HEK293 (cell line): ENCODE results near the gene TPM2.

Source experiments
- CTCF ChIA-PET: fragments of 350-600 bp; formaldehyde crosslinking; extraction: SDS; loops from one replicate; lab custom pipeline; 2021; ENCODE audit warnings: antibody characterized with exemption; lab: Yijun Ruan, JAX
- POLR2A ChIA-PET: fragments of 300-600 bp; formaldehyde crosslinking; extraction: SDS; loops from one replicate; lab custom pipeline; 2020; ENCODE audit warnings: antibody characterized with exemption, inconsistent platforms; lab: Yijun Ruan, JAX
- H3K27ac ChIP-seq: fragments of 200-500 bp; sonication (Bioruptor generic); 2 replicates; pipeline ENCODE4 v1.5.1; 2014; ENCODE audit warnings: low read depth, low read length, control low read depth, inconsistent platforms; ENCODE audit errors: extremely low read depth
- H3K36me3 ChIP-seq, 2 experiments: fragments of 200-500 bp in 1 of 2; sonication (Bioruptor generic) in 1 of 2; 1 replicate in 1 of 2; 2 replicates in 1 of 2; pipeline ENCODE4 v1.5.1; 2014 to 2017; ENCODE audit warnings: inconsistent platforms in 2 of 2, low read length in 2 of 2; ENCODE audit not compliant: control insufficient read depth in 2 of 2, insufficient read depth in 1 of 2
- H3K4me1 ChIP-seq: fragments of 200-500 bp; sonication (Bioruptor generic); 2 replicates; pipeline ENCODE4 v1.5.1; 2014; ENCODE audit warnings: mild to moderate bottlenecking, low read length, inconsistent platforms; ENCODE audit not compliant: control insufficient read depth, insufficient read depth
- H3K4me3 ChIP-seq: 2 replicates; pipeline ENCODE4 v1.5.1; 2011; ENCODE audit warnings: low read depth, mild to moderate bottlenecking, control low read depth, low read length, moderate library complexity
- H3K9me3 ChIP-seq: fragments of 200-500 bp; sonication (Bioruptor generic); 2 replicates; pipeline ENCODE4 v1.5.1; 2014; ENCODE audit warnings: low read depth, low read length, inconsistent platforms; ENCODE audit not compliant: control insufficient read depth, insufficient read depth
- GLI4 ChIP-seq: fragments of 450-650 bp; formaldehyde crosslinking; IDR thresholded peaks from 2 replicates; pipeline ENCODE4 v1.5.1; 2016; ENCODE audit warnings: missing biosample characterization, missing genetic modification characterization
- GLIS1 ChIP-seq: fragments of 450-650 bp; formaldehyde crosslinking; IDR thresholded peaks from 2 replicates; pipeline ENCODE4 v1.5.1; 2016; ENCODE audit warnings: missing biosample characterization, missing genetic modification characterization
- HOXA7 ChIP-seq: sonication (generic); formaldehyde crosslinking; IDR thresholded peaks from 2 replicates; pipeline ENCODE4 v1.8.1; 2022; ENCODE audit warnings: missing genetic modification reagents, borderline replicate concordance
- KLF10 ChIP-seq: fragments of 450-650 bp; IDR thresholded peaks from 2 replicates; pipeline ENCODE4 v1.5.1; 2018; ENCODE audit warnings: missing biosample characterization, mild to moderate bottlenecking, missing genetic modification characterization
- KLF16 ChIP-seq: fragments of 450-650 bp; formaldehyde crosslinking; IDR thresholded peaks from 2 replicates; pipeline ENCODE4 v1.5.1; 2017; ENCODE audit warnings: missing biosample characterization, missing genetic modification characterization
- MYNN ChIP-seq: fragments of 450-650 bp; formaldehyde crosslinking; IDR thresholded peaks from 2 replicates; pipeline ENCODE4 v1.5.1; 2016; ENCODE audit warnings: missing biosample characterization, missing genetic modification characterization, borderline replicate concordance
- OSR2 ChIP-seq: fragments of 450-650 bp; formaldehyde crosslinking; IDR thresholded peaks from 2 replicates; pipeline ENCODE4 v1.5.1; 2016; ENCODE audit warnings: missing biosample characterization, missing genetic modification characterization
- ZNF202 ChIP-seq: fragments of 450-650 bp; formaldehyde crosslinking; IDR thresholded peaks from 2 replicates; pipeline ENCODE4 v1.5.1; 2016; ENCODE audit warnings: missing biosample characterization, missing genetic modification characterization, borderline replicate concordance
- ZNF214 ChIP-seq: fragments of 450-650 bp; formaldehyde crosslinking; IDR thresholded peaks from 2 replicates; pipeline ENCODE4 v1.5.1; 2017; ENCODE audit warnings: missing biosample characterization, mild to moderate bottlenecking, missing genetic modification characterization, borderline replicate concordance
- ZNF391 ChIP-seq: fragments of 450-650 bp; formaldehyde crosslinking; IDR thresholded peaks from 2 replicates; pipeline ENCODE4 v1.5.1; 2016; ENCODE audit warnings: low read depth, missing biosample characterization, missing genetic modification characterization, borderline replicate concordance
- ZNF404 ChIP-seq: fragments of 450-650 bp; formaldehyde crosslinking; IDR thresholded peaks from 2 replicates; pipeline ENCODE4 v1.5.1; 2017; ENCODE audit warnings: missing biosample characterization, missing genetic modification characterization
- ZNF623 ChIP-seq: fragments of 450-650 bp; formaldehyde crosslinking; IDR thresholded peaks from 2 replicates; pipeline ENCODE4 v1.5.1; 2016; ENCODE audit warnings: missing biosample characterization, missing genetic modification characterization
- ZNF664 ChIP-seq: fragments of 450-650 bp; formaldehyde crosslinking; IDR thresholded peaks from 2 replicates; pipeline ENCODE4 v1.5.1; 2016; ENCODE audit warnings: missing biosample characterization, missing genetic modification characterization
- ZNF677 ChIP-seq: fragments of 450-650 bp; IDR thresholded peaks from 2 replicates; pipeline ENCODE4 v1.5.0; 2018; ENCODE audit warnings: missing biosample characterization, mild to moderate bottlenecking, missing genetic modification characterization, moderate library complexity
- ZSCAN18 ChIP-seq: fragments of 450-650 bp; formaldehyde crosslinking; IDR thresholded peaks from 2 replicates; pipeline ENCODE4 v1.5.1; 2016; ENCODE audit warnings: missing biosample characterization, missing genetic modification characterization
- TF ChIP-seq, protein P1 (sequence below): fragments of 450-650 bp; formaldehyde crosslinking; IDR thresholded peaks from 2 replicates; pipeline ENCODE4 v1.5.1; 2016; ENCODE audit warnings: missing biosample characterization, missing genetic modification characterization
- TF ChIP-seq, protein P2 (sequence below): fragments of 450-650 bp; formaldehyde crosslinking; IDR thresholded peaks from 2 replicates; pipeline ENCODE4 v1.5.1; 2016; ENCODE audit warnings: missing biosample characterization, missing genetic modification characterization
- TF ChIP-seq, protein P3 (sequence below): fragments of 450-650 bp; formaldehyde crosslinking; IDR thresholded peaks from 2 replicates; pipeline ENCODE4 v1.5.1; 2017; ENCODE audit warnings: missing biosample characterization, missing genetic modification characterization
- TF ChIP-seq, protein P4 (sequence below): fragments of 450-650 bp; formaldehyde crosslinking; IDR thresholded peaks from 2 replicates; pipeline ENCODE4 v1.5.1; 2017; ENCODE audit warnings: missing biosample characterization, mild to moderate bottlenecking, missing genetic modification characterization, moderate library complexity

TPM2 gene

DNA sequence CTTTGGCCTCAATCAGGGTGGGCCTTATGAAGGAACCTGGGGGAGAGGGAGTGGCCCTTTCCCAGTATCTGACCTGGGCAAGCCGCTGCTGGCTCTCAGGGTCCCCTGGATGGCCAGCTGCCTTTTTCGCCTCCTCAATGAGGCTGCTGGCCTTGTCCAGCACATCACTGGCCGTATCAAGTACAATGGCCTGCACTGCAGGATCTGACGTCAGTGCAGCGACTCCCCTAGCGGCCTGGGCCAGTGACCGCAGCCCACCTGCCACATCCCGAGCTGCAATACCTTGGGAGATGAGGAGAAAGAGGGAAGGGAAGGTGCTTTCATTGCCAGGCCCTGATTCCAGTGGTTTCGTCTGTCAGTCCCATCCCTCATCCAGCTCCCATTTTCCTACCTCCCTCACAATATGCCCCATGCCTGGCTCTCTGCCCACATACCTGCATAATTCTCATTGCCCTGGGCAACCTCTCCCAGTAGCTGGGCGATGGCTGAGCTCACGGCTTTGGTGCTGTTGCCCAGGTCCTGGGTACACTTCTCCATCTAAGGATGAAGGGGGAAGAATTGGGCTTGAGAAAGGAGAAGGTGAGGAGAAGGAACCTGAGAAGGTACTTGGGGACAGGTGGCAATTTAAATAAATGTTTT is 23.2 kb upstream of the TPM2 start:
- Histone ChIP-seq H3K4me3 (no peak overlapping the region), H3K36me3 (peaks cover 23 to 91% of the 10 kb centered on the region in 2 experiments)
- POLR2A ChIA-PET = interaction anchor here (0.7 to 1.4 kb wide), 6 partner anchors 10 to 636 kb away, joined by 3 to 6 read pairs (median 3); partner anchors contain the start of genes GBA2 and RGP1
- TF ChIP-seq ZSCAN18 (tag by site-specific recombination) = no peak
- TF ChIP-seq ZNF202 (tag by site-specific recombination) = no peak
- TF ChIP-seq KLF10 (tag by site-specific recombination) = no peak
- TF ChIP-seq ZNF214 (tag by site-specific recombination) = no peak
- no peak for TF ChIP-seq ZNF391 (tag by site-specific recombination)
- no peak for TF ChIP-seq ZNF404 (tag by site-specific recombination)
- no peak for TF ChIP-seq OSR2 (tag by site-specific recombination)
- TF ChIP-seq MYNN (tag by site-specific recombination) = no peak
- TF ChIP-seq, protein P1, sequence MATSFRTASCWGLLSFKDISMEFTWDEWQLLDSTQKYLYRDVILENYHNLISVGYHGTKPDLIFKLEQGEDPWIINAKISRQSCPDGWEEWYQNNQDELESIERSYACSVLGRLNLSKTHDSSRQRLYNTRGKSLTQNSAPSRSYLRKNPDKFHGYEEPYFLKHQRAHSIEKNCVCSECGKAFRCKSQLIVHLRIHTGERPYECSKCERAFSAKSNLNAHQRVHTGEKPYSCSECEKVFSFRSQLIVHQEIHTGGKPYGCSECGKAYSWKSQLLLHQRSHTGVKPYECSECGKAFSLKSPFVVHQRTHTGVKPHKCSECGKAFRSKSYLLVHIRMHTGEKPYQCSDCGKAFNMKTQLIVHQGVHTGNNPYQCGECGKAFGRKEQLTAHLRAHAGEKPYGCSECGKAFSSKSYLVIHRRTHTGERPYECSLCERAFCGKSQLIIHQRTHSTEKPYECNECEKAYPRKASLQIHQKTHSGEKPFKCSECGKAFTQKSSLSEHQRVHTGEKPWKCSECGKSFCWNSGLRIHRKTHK (tag by site-specific recombination) = no peak
- TF ChIP-seq HOXA7 (CRISPR knock-in tag) = no peak
- no peak for TF ChIP-seq KLF16 (tag by site-specific recombination)
- TF ChIP-seq, protein P2, sequence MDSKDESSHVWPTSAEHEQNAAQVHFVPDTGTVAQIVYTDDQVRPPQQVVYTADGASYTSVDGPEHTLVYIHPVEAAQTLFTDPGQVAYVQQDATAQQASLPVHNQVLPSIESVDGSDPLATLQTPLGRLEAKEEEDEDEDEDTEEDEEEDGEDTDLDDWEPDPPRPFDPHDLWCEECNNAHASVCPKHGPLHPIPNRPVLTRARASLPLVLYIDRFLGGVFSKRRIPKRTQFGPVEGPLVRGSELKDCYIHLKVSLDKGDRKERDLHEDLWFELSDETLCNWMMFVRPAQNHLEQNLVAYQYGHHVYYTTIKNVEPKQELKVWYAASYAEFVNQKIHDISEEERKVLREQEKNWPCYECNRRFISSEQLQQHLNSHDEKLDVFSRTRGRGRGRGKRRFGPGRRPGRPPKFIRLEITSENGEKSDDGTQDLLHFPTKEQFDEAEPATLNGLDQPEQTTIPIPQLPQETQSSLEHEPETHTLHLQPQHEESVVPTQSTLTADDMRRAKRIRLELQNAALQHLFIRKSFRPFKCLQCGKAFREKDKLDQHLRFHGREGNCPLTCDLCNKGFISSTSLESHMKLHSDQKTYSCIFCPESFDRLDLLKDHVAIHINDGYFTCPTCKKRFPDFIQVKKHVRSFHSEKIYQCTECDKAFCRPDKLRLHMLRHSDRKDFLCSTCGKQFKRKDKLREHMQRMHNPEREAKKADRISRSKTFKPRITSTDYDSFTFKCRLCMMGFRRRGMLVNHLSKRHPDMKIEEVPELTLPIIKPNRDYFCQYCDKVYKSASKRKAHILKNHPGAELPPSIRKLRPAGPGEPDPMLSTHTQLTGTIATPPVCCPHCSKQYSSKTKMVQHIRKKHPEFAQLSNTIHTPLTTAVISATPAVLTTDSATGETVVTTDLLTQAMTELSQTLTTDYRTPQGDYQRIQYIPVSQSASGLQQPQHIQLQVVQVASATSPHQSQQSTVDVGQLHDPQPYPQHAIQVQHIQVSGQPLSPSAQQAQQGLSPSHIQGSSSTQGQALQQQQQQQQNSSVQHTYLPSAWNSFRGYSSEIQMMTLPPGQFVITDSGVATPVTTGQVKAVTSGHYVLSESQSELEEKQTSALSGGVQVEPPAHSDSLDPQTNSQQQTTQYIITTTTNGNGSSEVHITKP (tag by site-specific recombination) = no peak
- TF ChIP-seq ZNF664 (tag by site-specific recombination) = no peak
- TF ChIP-seq ZNF623 (tag by site-specific recombination) = no peak
- no peak for TF ChIP-seq GLI4 (tag by site-specific recombination)
- TF ChIP-seq ZNF677 (tag by site-specific recombination) = no peak
- TF ChIP-seq, protein P3, sequence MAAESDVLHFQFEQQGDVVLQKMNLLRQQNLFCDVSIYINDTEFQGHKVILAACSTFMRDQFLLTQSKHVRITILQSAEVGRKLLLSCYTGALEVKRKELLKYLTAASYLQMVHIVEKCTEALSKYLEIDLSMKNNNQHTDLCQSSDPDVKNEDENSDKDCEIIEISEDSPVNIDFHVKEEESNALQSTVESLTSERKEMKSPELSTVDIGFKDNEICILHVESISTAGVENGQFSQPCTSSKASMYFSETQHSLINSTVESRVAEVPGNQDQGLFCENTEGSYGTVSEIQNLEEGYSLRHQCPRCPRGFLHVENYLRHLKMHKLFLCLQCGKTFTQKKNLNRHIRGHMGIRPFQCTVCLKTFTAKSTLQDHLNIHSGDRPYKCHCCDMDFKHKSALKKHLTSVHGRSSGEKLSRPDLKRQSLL = no peak
- TF ChIP-seq GLIS1 = no peak
- TF ChIP-seq, protein P4, sequence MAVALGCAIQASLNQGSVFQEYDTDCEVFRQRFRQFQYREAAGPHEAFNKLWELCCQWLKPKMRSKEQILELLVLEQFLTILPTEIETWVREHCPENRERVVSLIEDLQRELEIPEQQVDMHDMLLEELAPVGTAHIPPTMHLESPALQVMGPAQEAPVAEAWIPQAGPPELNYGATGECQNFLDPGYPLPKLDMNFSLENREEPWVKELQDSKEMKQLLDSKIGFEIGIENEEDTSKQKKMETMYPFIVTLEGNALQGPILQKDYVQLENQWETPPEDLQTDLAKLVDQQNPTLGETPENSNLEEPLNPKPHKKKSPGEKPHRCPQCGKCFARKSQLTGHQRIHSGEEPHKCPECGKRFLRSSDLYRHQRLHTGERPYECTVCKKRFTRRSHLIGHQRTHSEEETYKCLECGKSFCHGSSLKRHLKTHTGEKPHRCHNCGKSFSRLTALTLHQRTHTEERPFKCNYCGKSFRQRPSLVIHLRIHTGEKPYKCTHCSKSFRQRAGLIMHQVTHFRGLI (tag by site-specific recombination) = no peak
- TF ChIP-seq, all 188 proteins: peak for 0
- CTCF ChIA-PET = interaction anchor here (0.7 to 6.4 kb wide), 4 partner anchors 16 to 66 kb away, joined by 4 to 47 read pairs (median 5); no protein-coding TSS in a partner anchor
- H3K4me1 ChIP-seq = no peaks in the 10 kb centered on the region
- no peaks in the 10 kb centered on the region for H3K9me3 ChIP-seq
- H3K27ac ChIP-seq = no peak overlapping the region
